KBM-7 (cell line): Measurements from ENCODE around the gene KCNK2.

ENCODE experiments used
- DNase-seq: peaks from one replicate; pipeline ENCODE4 v3.0.0-alpha.2; 2015
- in situ Hi-C: fragments of 300-500 bp; cut with MboI; formaldehyde crosslinking; loops from 2 replicates; pipeline ENCODE4 v1.14.3; 2020; ENCODE audit warnings: low sequenced_read_pairs, low pct_unique_long_range_greater_than_20kb, mixed read lengths

KCNK2 gene

GRCh38 chr1:215087603-215088002, 5.1 kb downstream of the KCNK2 start:
- no peak for DNase-seq
- in situ Hi-C loops = no loop called here

DNA sequence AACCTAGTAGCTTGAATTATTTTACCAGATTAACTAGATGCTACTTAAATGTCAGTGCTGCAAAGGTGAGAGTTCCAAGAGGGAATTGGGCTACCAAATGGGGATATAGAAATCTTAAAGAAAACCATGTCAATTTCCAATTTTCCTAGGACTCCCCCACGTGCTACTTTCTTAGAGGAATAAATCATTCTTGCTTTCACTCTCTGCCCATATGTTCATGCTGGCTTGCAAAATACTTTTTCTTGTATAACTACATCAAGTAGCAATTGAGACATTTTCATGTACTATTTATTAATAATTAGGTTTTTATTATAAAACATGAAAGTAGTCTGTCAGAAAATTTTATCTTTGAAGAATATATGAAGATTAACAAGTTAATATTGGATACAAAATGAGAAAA, 11.8 kb downstream of the KCNK2 start:
- DNase-seq = no peak

DNA sequence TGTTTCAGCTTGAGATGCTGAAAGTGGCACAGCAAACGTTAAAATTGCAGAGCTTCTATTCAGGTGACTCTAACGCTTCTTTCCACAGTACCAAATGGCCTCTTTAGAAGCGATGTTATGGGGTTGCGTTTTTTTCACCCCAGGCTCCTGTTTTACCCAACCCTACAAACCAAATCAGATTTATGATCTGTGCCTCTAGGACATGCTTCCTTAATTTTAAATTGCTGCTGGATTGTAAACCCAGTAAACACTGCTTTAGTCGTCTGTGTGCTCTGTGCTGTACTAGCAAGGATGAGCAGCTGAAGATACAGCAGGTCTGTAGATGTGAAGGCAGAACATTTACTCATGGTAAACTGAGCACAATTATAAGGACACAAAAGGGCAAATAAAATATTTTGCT, 13.0 kb downstream of the KCNK2 start:
- in situ Hi-C loops = no loop called here
- no peak for DNase-seq

More for the DNA sequence above, 11.8 kb downstream of the KCNK2 start:
- in situ Hi-C loops = no loop called here

GRCh38 chr1:215101511-215101910, 19.0 kb downstream of the KCNK2 start:
- no peak for DNase-seq
- in situ Hi-C loops = no loop called here

DNA sequence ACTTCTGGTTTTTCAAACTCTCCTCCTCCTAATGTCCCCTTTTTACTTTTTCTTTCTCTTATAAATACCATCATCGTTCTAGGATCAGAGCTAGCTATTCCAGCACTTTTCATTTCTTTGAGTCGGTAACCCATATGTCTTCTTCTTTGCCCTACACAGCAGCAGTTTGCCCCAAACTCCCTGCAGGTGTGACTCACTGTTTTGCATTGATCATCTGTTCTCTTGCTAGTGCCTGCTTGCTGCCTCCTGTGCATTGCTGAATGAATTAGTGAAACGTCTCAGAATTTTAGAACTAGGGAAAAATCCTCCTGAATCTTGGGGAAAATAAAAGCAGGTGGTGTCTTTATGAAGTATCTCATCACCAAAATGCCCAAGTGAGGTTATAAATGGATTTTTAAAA, 21.7 kb downstream of the KCNK2 start:
- DNase-seq = no peak

GRCh38 chr1:215106067-215106466, 23.5 kb downstream of the KCNK2 start:
- DNase-seq = no peak
- in situ Hi-C loops = no loop called here

More for the DNA sequence above, 21.7 kb downstream of the KCNK2 start:
- in situ Hi-C loops = no loop called here

GRCh38 chr1:215109171-215109570, 26.6 kb downstream of the KCNK2 start:
- no peak for DNase-seq
- in situ Hi-C loops = no loop called here

DNA sequence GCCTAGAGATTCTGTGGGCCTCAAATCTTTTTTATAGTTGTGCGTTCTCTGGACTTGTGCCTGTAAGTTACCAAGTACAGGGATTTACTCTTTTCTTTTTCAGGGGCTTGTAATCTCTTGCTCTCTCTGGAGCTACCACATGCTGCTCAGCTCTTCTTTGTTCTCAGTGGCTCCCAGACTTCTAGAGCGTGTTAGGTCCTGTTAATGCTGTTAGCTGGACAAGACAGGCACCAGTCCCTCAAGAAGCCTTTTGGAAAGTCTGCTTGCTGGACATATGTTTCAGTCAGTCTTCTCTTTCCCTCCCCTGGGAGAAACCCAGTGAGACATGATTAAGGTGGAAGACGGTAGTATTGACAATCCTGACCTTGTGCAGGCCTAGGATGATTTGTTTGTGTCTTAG, 29.4 kb downstream of the KCNK2 start:
- DNase-seq = no peak

GRCh38 chr1:215113776-215114153, 31.2 kb downstream of the KCNK2 start:
- DNase-seq = no peak
- in situ Hi-C loops = no loop called here

More for the DNA sequence above, 29.4 kb downstream of the KCNK2 start:
- in situ Hi-C loops = no loop called here

GRCh38 chr1:215114154-215114933, 31.8 kb downstream of the KCNK2 start:
- DNase-seq = no peak
- in situ Hi-C loops = no loop called here

DNA sequence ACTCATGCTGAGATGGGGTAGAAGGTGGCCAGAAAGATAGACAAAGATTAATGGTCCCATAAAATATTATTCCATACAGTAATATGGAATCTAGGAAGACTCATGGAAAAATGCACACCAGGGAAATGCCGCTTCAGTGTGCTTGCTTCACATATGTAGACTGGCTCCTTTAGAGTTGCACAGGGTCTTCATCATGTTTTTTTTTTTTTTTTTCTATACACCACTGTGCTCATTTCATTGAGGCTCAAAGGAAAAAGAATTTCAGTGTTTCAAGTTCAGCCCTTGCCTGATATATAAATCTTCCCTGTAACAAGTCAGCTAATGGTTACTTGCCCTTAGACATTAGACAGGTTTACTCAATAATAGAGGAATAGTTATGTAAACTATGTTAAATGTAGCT, 33.2 kb downstream of the KCNK2 start:
- in situ Hi-C loops = no loop called here
- no peak for DNase-seq

GRCh38 chr1:215118081-215118480, 35.5 kb downstream of the KCNK2 start:
- in situ Hi-C loops = no loop called here
- no peak for DNase-seq

- no peak for DNase-seq
- in situ Hi-C loops = no loop called here
These were observed 36.5 kb downstream of the KCNK2 start for GRCh38 chr1:215119056-215119455.

DNA sequence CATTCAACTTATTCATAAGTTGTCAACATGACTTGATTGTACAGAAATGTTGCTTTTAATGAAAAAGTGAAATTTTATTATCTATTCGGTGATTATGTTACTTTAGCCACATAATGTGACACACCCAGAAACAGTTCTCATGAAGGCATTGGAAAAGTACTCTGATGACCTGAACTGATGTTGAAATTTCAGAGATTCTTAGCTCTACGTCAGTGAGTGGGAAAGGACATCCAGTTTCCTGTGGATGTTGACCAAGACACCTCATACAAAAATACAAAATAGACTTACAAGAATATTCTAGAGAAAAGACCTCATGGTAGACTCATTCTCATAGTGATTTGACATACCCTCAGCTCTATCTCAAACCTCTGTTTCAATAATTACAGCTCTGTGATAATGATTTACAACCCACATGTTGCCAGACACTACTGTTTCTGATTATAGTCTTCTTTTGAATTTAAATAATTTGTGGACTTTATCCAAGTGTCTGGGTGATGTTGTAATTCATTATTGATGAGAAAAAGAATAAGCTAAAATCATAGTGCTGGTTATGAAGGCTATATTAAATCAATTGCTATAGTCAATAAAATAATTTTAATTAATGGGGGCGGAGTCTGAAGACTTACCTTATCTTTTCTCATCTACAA, 37.3 kb downstream of the KCNK2 start:
- in situ Hi-C loops = no loop called here
- no peak for DNase-seq

DNA sequence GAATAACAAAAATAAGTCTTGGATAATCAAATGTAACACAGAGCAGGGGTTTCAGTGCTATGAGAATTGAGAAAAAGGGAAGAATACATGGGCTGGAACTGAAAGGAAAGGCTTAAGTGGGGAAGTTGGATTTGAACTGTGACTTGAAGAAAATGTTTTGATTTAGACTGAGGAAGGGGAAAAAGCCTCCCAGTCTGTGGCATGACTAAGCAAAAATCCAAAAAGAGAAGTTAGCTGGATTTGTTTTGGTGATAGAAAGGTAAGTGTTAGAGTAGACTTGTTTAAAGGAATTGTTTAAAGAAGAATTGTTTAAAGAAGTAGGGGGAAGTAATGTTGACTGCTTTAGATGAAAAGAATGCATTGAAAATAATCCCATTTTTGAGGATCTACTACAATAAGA, 46.0 kb downstream of the KCNK2 start:
- peak; percentile 64 for DNase-seq
- in situ Hi-C loops = no loop called here

DNA sequence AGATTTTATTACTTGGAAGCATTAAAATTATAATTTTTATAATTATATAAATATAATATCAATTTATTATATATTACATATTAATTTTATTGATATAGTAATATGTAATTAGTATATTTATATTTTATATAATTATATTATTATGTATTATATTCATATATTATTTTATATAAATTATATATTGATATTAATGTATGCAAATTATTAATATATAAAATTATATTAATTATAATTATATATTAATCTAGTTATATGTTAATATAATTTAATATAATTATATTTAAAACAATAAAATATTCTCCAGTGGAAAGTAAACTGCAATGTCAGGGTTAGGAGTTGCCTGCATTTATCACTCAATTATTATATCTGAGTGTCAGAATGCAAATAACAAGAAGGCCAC, 48.8 kb downstream of the KCNK2 start:
- in situ Hi-C loops = no loop called here
- no peak for DNase-seq

DNA sequence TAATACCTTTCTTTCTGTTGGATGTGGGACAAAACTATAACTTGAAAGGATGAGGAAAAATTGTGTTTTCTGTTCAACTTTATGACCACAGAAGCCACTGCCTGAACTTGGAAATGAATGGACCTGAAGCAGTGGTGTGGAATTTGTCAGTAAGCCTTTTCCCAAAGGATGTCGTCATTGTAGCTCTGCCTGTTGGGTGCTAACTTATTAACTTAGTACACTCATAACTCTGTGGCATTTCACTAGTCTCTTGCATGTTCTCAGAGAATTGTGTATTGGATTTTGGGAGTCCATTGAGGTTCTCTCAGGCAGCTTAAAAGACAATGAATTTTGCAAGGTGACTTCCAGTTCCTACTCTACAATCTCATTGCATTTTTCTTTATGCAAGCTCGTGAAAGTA, 49.6 kb downstream of the KCNK2 start:
- no peak for DNase-seq
- in situ Hi-C loops = no loop called here

GRCh38 chr1:215133532-215133931, 51.0 kb downstream of the KCNK2 start:
- no peak for DNase-seq
- in situ Hi-C loops = no loop called here

- in situ Hi-C loops = no loop called here
- no peak for DNase-seq
These were observed 55.4 kb downstream of the KCNK2 start for GRCh38 chr1:215137985-215138384.

DNA sequence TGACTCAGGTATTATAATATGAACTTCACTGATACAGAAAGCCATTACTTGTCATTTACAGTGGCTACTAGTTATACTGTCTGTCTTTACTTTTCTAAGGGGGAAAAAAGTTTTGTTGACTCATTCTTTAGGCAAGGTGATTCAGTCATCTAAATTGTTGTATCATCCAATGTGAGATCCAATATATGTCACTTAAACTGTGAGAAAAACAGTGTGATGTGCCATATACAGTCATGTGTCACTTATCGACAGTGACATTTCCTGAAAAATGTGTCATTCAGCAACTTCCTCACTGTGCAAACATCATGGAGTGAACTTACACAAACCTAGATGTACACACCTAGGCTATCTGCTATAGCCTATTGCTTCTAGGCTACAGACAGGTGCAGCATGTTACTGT, 57.6 kb downstream of the KCNK2 start:
- in situ Hi-C loops = no loop called here

DNA sequence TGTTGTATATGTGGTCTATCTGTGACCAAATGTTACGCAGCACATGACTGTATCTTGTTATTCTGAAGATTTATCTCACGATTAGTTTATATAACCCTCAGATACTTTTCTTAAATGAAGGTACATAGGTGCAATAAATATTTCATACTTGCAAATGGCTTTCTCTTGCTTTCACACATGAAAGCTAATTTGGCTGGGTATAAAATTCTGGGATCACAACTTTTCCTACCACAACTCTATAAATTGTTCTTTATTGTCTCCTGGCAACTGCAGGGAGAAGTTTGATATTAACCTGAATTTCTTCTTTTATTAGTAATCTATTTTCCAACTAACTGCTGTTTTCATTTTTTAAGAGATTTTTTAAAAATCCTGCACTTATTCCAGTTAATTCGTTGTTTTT, 58.9 kb downstream of the KCNK2 start:
- no peak for DNase-seq
- in situ Hi-C loops = no loop called here

More for the DNA sequence above, 57.6 kb downstream of the KCNK2 start:
- DNase-seq = no peak
